C4-2B (cell line): ENCODE data around the gene KIF15.

Experiments used
- H3K27ac ChIP-seq: fragments of 450-650 bp; 2 replicates; pipeline ENCODE4 v1.5.1; 2017
- CTCF ChIP-seq: fragments of 450-650 bp; conservative IDR thresholded peaks from 2 replicates; pipeline ENCODE4 v1.5.1; 2017; ENCODE audit warnings: mild to moderate bottlenecking
- ZFX ChIP-seq: fragments of 450-650 bp; IDR thresholded peaks from 2 replicates; pipeline ENCODE4 v1.6.1; 2017

Gene KIF15

GRCh38 chr3:44734646-44735168 lies 26.9 kb upstream of the KIF15 start:
- no peak overlapping the region for H3K27ac ChIP-seq

GRCh38 chr3:44761101-44761423 lies 532 bp upstream of the KIF15 start:
- peak overlapping the region; percentile 82 for H3K27ac ChIP-seq

More at GRCh38 chr3:44734646-44735168, 26.9 kb upstream of the KIF15 start:
- TF ChIP-seq CTCF (no peak), ZFX (no peak)

GRCh38 chr3:44762170-44762677 lies 630 bp downstream of the KIF15 start:
- TF ChIP-seq CTCF (no peak), ZFX (peak; percentile 4; the same call in 1 of the 2 replicates)
- peak overlapping the region; percentile 82 for H3K27ac ChIP-seq

More at GRCh38 chr3:44761101-44761423, 532 bp upstream of the KIF15 start:
- no peak for TF ChIP-seq ZFX
- TF ChIP-seq CTCF = no peak

- TF ChIP-seq CTCF = no peak
- TF ChIP-seq ZFX = no peak
- no peak overlapping the region for H3K27ac ChIP-seq
These were observed 1.1 kb downstream of the KIF15 start for GRCh38 chr3:44762690-44763089.

GRCh38 chr3:44764248-44764647 lies 2.7 kb downstream of the KIF15 start:
- H3K27ac ChIP-seq = no peak overlapping the region
- TF ChIP-seq CTCF = no peak
- TF ChIP-seq ZFX = no peak

GRCh38 chr3:44771424-44772098 lies 10.0 kb downstream of the KIF15 start:
- H3K27ac ChIP-seq = no peak overlapping the region
- TF ChIP-seq ZFX (no peak), CTCF (no peak)

GRCh38 chr3:44772099-44772442 lies 10.5 kb downstream of the KIF15 start:
- TF ChIP-seq ZFX = no peak
- no peak for TF ChIP-seq CTCF
- no peak overlapping the region for H3K27ac ChIP-seq
